HG03108 (cell line): ENCODE measurements around the gene FOXN3.

Experiments
- ATAC-seq: cut with Tn5 transposase; IDR thresholded peaks from one replicate; pipeline ENCODE4 v1.9.1; 2021; ENCODE audit warnings: moderate library complexity; ENCODE audit not compliant: unreplicated experiment

The FOXN3 gene

DNA sequence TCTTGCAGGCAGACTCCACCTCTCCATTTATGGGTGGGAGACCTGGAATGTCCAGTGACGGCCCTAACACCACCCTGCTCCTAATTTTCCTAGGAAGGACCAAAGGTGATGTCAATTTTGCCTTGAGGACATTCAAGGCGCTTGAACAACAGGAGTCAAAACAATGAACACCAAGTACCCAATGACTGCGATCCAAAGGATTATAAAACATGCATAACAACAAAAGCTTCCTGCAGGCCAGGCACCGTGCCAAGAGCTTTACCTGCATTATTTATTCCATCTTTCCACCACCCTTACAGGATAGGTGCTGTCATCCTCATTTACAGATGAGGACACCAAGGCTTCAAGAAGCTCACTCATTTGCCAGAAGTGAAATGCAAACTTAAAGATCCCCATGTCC lies 15.2 kb upstream of the FOXN3 start:
- ATAC-seq = no peak

DNA sequence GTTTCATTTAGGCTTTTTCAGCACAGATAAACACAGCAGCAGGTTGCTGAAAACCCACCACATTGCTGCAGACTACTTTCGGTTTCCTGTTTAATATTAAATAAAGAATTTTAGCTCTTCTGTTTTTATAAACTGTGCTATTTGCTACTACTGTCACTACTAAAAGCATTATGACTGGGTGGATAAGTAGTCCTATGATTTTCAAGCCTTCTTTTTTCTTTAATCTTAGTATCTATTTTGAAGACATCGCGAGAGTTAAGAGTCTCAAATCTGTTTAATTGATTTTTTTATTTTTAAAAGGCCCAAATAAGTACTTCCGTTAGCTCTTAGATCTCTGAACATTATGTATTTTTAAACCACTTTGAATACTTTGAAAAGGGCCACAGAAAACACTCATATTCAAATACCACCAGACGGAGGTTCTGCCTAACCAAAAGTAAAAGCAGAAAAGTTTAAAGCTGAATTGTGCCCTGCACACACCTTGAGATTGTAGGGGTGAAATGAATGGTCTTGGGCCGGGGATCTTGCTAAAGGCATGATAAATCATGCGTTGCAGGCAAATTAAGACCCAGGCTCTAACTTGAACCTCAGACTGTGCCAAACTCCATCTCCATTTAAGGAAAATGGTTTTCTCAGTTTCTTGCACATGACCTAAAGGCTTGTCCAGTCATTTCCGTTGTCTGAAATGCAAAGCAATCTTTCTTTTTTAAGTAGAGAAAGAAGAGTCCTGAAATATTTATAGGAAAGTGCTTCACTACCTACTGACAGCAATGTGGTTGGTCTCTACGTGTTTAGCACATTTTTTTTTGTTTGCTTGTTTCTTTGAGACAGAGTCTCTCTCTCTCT lies 13.6 kb upstream of the FOXN3 start:
- ATAC-seq = peak; percentile 93

DNA sequence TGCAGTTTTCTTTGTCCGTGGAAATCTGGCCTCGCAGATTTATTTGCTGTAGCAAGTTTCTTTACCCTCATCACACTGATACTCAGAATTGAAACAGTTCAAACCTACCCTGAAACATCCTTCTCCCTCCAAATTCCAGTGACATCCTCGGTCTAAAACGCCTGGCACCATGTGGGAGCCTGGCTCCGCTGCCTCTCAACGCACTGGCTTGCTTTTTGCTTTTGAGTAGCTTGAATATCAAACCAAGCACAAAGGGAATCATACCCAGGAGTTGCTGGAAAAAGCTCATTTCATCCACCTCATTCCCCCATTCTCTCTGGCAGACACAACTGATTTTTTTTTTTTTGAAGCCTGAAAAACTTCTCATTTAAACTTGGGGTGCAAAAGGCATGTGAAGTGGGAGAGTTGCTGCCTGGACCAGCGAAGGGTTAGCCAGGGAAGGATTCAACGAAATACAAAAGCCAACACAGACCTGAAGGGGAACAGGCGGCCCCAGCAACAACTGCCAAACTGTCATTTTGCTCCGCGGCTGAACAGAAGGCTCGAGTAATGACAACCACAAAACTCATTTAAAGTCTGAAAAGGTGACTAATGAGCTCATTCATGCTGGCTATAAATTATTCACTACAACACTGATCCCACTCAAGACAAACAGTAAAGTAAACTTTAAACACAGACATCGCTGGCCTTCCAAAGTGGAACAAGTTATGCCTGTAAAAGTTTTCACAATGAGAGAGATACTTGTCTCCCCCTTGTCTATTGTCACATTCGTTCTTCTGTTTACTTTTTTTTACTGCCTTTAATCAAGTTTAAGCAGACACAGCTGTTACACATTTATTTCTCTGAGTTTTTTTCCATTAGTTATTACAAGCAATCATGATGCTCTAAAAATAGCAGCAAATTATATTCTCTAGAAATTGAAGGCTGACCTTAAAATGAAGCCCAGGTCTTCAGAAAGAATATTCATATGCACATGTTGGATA lies 12.5 kb upstream of the FOXN3 start:
- ATAC-seq = no peak

DNA sequence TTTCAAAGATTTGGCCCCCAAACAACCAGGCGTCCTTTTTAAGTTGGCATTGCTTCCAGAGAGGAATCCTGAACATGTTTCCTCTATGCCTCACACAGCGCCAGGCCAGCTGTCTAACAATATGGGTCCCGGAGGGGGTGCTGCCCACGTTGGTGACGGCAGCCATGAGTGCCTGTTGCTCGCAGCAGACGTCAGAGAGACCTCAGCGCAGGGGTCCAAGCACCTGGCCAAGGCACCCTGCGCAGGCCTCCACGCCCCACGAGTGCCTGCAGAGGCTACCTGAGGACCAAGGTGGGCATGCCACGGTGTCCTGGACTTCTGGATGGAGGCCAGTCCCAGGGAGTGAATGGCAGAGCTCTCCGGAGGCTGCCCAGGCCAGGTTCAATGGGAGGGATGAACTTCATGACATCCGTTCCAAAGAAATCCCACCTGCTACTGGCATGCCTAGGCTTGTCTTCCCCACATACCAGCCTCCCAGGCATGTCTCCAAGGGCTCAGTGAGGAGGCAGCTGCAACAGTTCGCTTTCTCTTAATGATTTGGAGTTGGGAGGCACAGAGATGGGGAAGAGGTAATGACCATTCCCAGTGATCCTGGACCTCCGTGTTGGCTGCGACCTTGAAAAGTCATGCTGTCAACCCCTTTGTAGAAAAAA lies 11.6 kb upstream of the FOXN3 start:
- no peak for ATAC-seq

DNA sequence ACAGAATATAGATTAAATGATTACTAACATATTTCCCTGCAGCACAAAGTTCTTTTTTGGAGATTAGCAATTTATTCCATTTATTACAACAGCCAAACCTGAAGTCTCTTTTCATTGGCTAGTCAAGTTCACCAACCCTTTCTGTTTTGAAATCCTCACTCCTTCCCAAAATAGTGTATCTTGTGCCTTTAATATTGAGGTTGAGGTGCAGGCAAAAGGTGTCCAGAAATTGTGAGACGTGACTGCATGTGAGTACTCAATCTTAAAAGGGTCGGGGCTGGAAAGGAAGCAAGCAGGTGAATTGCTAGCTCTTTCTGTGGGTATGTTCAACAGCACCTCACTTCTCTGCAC lies 11.1 kb upstream of the FOXN3 start:
- ATAC-seq = no peak

DNA sequence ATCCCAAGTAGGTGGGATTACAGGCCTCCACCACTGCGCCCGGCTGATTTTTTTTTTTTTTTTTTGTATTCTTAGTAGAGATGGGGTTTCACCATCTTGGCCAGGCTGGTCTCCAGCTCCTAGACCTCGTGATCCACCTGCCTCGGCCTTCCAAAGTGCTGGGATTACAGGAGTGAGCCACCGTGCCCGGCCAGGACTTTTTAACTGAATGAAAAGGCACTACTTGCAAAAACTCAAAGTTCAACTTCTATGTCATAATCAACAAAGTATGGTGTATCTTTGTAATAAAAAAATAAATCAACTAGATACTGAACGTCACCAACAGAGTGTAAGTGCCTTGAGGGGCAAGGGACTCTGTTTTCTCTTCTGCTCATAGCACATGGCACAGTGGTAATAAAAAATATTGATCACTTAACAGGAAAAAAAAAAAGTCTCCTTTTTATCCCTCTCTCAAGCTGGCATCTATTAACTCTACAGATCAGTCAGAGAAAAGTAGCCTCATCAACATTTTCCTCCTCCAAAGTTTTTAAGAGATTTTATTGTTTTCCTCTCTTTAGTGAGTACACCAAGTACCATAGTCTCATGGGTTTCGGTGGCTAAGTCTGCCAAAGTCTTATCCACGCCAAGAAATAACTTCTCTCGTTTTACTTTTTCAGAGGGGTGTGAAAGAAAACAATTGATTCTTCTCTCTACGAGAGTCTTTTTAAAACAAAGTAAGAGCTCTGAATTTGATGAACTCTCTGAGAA lies 10.6 kb upstream of the FOXN3 start:
- no peak for ATAC-seq

DNA sequence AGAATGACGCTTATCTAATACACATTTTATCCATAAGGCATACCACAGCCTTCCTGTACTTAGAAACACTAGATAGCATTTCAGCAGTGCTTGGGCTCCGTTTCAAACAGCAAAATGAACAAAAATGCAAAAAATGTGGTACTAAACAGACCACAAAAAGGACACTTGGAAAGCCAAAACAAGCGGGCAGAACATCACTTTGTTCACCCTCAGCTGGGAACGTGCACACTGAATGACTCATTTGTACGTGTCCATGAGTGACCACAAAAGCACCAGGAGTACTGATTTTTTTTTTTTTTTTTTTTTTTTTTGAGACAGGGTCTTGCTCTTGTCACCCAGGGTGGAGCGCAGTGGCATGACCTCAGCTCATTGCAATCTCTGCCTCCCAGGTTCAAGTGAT lies 8.9 kb upstream of the FOXN3 start:
- ATAC-seq = peak; percentile 26

DNA sequence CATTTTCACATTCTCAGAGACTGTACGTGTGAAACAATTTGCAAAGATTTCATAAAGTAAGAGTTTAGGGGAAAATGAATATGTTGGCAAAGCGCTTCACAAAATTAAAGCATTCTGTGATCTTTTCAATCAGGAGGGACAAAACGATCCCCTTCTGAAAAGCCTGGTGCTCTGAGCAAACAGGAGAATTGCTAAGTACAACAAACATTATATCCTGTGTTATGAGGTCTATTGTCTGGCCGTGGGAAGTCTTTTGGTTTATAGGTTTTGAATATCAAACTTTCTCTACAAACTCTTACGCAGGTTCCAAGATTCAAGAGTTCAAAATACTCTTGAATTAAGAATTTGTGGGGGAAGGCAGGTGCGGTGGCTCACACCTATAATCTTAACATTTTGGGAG lies 7.2 kb upstream of the FOXN3 start:
- no peak for ATAC-seq

DNA sequence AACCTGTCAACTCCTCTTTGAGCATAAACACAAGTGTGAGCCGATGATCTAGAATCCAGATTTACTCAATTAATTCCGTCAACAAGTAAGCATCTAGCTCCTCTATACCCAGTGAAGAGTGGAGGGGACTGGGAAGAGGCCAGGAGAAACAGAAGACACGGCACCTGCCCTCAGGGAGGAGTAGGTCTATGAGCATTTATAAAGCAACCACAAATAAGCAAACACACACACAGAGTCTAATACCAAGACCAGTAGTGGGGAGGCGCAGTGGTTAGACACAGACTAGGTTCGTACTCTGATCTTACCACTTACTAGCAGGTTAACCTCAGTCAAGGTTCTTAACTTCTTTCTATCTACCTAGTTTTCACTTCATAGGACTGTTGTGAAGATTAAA lies 5.9 kb upstream of the FOXN3 start:
- ATAC-seq = no peak

DNA sequence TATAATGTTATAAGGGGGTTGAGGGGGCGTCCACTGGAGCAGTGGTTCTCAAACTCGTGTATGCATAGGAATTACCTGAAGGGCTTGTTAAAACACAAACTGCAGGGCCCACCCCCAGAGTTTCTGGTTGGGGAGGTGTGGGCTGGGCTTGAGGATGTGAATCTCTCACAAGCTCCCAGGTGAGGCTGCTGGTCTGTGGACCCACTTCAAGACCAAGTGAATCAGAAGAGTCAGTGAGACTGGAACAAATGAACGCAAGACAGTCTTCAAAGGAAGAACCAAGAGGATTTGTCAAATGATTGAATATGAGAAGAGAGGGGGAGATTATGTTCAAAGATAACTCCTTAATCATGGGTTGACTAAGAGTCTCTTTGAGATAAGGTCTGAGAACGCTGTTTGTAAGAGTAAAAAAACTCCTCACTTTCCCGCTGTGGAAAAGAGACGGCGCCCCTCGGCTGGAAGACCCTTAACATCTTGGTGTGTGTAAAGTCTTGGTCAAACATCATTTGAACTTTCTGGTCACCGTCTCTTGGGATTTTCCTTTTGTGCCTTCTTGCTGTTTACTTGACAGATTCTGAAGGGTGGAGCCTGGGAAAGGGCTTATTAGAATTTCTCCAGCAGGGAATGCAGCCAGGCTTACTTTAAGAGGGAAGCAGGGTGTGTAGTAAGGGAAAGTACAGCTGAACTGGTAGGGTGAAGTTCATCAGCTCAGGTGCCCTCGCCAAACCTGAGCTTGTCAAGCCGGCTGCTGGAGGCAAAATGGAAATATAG lies 5.3 kb upstream of the FOXN3 start:
- no peak for ATAC-seq

DNA sequence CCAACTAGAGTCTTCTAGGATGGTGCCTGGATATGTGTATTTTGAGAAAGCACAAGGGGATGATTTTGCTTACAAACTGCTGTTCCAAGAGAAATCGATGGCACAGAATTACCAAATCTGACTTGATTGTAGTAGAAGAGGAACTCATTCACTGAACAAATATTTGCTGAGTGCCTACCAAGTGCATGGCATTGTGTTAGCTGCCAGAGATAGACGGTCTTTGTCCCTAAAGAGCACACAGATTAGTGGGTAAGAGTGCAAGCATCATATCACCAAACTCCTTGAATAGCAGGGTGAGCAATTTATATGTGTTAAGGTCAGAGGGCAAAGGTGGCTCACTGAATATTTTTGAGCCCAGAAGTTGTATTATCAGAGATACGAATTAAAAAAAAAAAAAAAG lies 3.5 kb upstream of the FOXN3 start:
- ATAC-seq = no peak

DNA sequence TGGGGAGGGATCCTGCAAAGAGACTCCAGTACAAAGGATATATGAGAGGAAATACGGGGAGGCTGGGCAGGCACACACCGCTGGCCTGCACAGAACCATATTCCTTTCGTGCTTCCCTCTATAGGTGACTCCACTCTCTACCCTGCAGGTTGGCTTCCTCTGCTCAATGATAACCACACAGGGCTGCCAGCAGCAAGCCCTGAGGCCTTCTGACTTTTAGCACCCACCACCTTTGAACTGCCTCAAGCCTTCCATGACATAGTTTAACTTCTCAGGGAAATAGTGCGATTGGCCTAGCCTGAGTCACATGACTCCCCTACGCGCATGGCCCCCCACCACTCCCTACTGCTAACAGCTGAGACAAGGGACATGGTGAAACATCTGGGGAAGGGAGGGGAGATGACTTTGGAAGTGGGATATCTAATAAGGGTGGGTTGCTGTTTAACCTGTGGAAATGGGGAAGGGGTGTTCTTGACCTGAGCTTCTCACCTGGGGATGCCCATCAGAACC lies 3.0 kb upstream of the FOXN3 start:
- ATAC-seq = no peak

DNA sequence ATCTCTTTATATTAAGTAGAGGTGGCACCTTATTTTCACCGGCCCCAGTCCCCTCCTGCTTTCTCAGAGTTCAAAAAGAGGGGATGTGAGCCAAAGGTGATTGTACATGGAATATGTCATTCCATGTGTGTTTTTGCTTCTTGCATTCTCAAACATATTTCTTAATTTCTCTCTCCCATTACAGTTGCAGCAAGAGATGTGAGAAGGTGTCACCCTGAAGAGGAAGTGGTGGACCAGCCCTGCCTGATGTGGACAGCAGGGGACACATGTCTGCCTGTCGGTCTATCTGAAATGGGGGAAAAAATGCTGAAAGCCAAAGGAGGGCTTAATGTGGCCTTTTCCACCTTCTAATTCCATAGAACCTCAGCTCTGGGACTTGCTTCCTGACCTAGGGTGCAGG lies 1.9 kb upstream of the FOXN3 start:
- no peak for ATAC-seq

DNA sequence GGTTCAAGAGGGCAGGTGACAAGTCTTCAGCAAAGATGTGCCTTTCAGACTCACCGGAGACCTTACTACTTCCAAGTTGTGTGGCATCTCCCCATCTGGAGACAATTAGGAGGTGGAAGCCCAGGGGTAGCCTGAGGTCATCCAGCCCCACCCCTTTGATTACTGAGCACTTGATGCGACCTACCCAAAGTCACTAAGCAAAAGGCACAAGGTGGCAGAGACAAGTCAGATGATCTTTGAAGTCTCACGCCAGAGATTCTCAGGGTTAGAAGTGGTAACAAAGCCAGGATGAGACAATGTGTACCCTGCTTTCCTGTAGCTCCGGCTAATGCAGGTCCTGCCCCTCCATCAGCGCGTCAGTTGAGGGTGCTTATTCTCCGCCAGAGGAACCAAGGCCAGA lies 1.4 kb upstream of the FOXN3 start:
- ATAC-seq = no peak

DNA sequence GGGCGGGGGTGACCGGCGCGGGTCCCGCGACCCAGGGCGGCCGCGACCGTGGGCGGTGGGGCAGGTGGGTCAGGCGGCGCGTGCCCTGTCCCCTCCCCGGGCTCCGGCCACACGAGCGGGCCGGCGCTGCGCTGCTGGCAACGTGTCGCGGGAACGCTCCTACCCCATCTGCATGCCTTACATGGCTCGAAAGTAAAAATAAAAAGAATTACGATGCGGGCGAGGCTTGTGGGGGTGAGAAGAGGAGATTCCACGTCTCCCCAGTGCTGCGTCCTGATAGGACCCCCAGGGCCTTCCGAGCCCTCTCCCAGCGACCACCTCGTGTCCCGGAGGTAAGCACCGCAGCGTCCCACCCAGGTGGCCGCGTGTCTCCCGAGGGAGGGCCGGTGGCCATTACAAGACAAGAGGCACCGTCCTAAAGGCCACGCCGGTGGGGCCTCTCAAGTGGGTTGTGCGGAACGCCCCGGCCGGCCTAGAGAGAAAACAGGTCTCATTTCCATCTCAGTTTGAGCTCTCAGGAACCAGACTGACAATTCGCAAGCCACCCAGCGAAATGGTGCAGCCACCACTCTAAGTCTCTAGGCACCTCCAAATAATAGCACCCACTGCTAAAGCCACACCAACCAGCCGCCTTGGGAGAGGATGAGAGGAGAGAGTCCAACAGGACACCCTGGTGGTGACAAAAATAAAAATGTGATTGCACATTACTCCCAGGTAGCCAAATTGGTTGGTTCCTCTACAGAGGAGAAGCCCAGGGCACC lies 612 bp upstream of the FOXN3 start:
- ATAC-seq = peak; percentile 48

DNA sequence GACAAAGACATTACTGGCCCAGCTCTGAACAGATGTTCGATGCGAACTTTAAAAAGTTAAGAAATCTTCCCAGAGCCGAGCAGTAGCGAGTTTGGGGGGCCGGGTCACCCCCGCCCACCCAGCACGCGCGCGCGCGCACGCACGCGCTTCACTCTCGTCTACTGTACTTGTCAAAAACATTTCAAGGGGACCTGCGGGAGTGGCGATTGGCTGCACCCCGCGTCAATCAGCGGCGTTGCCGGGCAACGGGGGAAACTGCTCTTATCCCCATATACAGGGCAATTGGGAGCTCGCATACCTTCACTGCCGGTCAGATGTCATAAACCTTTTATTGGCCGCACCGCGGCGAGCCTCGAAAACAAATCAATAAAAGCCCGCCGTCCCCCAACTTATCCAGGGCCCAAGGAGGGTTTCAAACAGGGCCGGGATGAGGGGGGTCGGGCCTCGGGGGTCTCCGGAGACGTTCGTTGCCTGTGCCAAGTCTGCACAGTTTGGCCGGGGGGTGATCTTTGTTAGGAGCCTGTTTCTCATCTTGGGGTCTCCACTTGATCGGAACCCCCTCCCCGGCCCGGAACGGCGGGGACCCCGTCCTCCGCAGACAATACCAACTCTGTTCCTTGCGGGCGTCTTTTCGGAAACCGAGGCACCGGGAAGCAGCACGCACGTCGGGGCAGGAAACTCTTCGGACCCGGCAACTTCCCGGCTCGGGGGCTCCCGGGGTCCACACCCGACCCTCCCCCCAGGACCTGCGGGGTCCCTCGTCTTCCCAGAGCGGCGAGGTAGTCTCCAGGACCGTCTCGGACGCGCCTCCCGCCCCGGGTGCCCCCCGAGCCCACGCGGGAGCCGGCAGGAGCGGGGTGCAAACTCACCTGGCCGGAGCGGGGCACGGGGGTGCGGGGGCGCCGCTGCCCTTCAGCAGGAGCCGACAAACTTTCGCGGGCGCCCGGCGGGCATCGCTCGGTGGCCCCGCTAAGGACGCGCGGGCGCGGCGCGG lies 734 bp downstream of the FOXN3 start:
- ATAC-seq = peak; percentile 84

DNA sequence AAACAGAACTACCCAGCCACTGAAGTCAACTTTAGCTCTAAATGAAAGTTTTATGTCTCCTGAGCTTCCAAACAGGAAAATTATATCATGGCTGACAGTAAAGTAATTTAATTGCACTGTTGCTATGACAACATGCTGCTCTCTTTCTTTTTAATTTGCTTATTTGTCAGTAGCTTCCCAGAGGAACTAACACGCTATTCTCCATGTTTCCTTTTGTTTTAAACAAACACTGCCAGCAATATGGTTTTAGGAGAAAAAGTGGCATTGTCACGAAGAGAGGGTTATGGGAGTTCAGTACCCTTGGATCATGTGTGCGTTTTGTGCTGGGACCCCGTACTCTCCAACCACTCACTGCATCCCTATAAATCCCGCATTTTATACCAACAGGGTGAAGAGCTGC lies 1.9 kb downstream of the FOXN3 start:
- ATAC-seq = no peak

DNA sequence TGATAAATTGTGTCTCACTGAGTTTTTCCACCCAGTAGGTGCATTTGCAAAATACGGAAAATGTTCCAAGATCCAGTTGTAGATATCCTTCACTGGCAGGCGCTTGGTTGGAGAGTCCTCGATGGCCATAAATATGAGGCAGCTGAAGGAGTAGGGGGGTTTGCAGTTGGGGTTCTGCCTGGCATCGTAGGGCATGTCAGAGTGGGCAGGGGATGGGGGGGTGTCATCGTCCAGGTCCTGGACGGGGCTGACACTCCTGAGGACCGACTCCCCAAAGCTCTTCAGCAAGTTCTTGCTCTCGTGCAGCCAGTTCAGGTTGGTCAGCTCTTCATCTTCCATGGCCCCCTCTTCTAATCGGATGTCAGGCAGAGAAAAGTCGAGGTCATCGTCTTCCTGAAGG lies 5.1 kb downstream of the FOXN3 start:
- no peak for ATAC-seq
